A172 (cell line): ENCODE data around the gene UBAP2L. TPM values are rescaled to one million over a fixed set of nuclear protein-coding genes. Genes with fewer than 3 reads are reported as not detected.
"Not testable (repeated sequence)": the region's sequence is repeated elsewhere in the genome, so short reads cannot be mapped to it uniquely, and the experiment has no call there.

Source experiments
- DNase-seq: peaks from one replicate; pipeline ENCODE4 v3.0.0-alpha.2; 2015; ENCODE audit warnings: low spot score
- total RNA-seq: library from RNA; depleted of rRNA; stranded (reverse); fragments of >200 nt; shearing (Covaris generic); gene quantifications from 2 replicates; pipeline ENCODE4 v1.2.3, GENCODE V29; 2014; rRNA removed

The UBAP2L gene
- total RNA-seq, 1 experiment from 2014 or later = 148 TPM

DNA sequence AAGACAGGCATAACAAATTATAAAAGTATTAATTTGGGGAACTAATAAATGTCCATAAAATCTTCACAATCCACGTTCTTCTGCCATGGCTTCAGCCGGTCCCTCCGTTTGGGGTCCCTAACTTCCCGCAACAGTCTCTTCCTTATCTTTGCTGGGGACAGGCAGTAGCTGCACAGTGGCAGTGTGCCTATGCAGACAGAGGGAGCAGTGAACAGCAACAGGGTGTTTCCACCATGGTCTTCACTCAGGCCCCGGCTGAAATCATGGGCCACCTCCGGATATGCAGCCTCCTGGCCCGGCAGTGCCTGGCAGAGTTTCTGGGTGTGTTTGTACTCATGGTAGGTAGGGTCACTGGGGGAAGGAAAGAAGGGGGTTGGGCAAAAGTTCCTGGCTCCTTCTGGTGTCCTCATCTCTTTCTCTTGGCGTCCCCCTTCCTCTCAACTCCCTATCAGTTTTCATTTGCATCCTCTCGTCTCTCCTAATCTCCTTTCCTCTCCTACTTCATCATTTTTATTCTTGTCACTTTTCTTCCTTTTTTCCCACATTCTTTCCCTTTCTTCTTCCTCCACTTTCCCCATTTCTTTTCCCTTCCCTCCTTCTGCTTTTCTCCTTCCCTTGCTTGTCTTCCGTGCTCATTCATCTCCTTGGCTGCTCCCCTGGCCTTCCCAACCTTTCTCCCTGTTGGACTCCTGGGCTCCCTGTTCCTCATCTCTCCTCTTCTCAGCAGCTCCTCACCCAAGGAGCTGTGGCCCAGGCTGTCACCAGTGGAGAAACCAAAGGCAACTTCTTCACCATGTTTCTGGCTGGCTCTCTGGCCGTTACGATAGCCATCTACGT, 91.7 kb downstream of the UBAP2L start:
- not testable (repeated sequence) for DNase-seq

DNA sequence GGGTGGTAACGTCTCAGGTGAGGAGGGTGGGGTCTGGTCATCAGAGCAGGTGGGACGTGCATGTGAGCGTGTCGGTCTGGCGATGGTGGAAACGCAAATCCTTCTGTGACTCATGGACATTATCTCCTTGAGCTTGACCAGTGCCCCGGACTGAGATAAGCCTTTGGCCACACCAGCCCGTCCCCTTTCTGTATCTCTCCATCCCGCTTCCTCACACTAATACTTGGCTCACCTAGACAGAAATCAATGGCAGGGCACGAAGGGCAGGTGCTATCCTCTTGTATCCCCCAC, 92.3 kb downstream of the UBAP2L start:
- DNase-seq = no peak

DNA sequence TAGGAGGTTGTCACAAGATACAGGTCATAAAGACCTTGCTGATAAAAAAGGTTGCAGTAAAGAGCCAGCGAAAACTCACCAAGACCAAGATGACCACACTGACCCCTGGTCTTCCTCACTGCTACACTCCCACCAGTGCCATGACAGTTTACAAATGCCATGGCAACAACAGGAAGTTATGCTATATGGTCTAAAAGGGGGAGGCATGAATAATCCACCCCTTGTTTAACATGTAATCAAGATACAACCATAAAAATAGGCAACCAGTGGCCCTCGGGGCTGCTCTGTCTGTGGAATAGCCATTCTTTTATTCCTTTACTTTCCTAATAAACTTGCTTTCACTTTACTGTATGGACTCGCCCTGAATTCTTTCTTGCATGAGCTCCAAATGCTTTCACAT, 93.5 kb downstream of the UBAP2L start:
- DNase-seq = not testable (repeated sequence)

DNA sequence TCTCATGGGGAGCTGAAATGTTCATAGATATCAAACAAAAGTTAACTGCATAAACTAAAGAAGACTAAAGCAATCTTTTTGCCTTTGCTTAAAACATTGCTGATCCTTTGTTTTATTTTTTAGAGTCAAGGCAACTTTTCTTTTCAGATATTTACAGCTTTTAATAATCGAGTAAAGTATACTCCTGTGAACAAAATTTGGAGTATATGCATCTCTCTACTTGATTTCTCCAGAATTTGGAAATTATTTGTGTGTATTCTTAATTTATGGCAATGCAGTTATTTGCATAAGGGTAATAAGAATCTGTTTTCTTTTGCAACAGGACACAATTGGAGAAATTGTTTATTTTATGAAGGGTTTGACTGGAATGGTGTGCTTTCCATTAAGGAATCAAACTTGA, 95.9 kb downstream of the UBAP2L start:
- DNase-seq = no peak

DNA sequence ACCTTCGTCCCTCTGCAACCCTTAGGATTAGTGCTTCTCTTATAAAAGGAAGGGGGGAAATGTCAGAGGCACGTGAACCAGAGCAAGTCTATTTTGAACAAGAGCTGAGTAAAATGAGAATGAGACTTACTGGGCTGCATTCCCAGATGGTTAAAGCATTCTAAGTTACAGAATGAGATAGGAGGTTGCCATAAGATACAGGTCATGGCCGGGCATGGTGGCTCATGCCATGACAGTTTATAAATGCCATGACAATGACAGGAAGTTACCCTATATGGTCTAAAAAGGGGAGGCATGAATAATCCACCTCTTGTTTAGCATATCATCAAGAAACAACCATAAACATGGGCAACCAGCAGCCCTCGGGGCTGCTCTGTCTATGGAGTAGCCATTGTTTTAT, 97.6 kb downstream of the UBAP2L start:
- DNase-seq = no peak

Other genes starting within 250 kb of the UBAP2L start
- 280 and 326 TPM in 2 replicates for gene JTB, start 243.3 kb upstream of the UBAP2L start, total RNA-seq
- gene RAB13, start 234.6 kb upstream of the UBAP2L start, total RNA-seq = 36.6 and 41.3 TPM in 2 replicates
- 2,058 and 2,461 TPM in 2 replicates for gene RPS27, start 230.2 kb upstream of the UBAP2L start, total RNA-seq
- gene NUP210L, start 65.9 kb upstream of the UBAP2L start, total RNA-seq = not detected in 2 replicates
- 1,673 and 1,769 TPM in 2 replicates for gene TPM3, start 28.9 kb upstream of the UBAP2L start, total RNA-seq
- gene CFAP141, start 14.6 kb upstream of the UBAP2L start, total RNA-seq = not detected in 2 replicates
- gene HAX1, start 51.7 kb downstream of the UBAP2L start, total RNA-seq = 210 and 220 TPM in 2 replicates
- not detected in 2 replicates for gene AQP10, start 100.1 kb downstream of the UBAP2L start, total RNA-seq
- gene ATP8B2, start 104.6 kb downstream of the UBAP2L start, total RNA-seq = 93.9 and 129 TPM in 2 replicates
- 2.4 and 4.5 TPM in 2 replicates for gene IL6R, start 184.4 kb downstream of the UBAP2L start, total RNA-seq